Smooth muscle cell (in vitro differentiated cells): ENCODE data around the gene ZNF277. TPM values are rescaled to one million over a fixed set of nuclear protein-coding genes. Genes with fewer than 3 reads are reported as not detected.

ENCODE experiments used
- DNase-seq: peaks from one replicate; lab custom pipeline; 2025; ENCODE audit not compliant: unreplicated experiment; lab: John Stamatoyannopoulos, UW
- H2AFZ ChIP-seq: fragments of 200-600 bp; sonication (generic); 2 replicates; pipeline ENCODE4 v1.6.0; 2016; ENCODE audit warnings: antibody characterized with exemption, low read depth, mild to moderate bottlenecking
- H3F3A ChIP-seq: fragments of 200-600 bp; sonication (generic); 2 replicates; pipeline ENCODE4 v1.6.0; 2017; ENCODE audit warnings: antibody characterized with exemption, low read depth
- H3K27ac ChIP-seq: fragments of 200-600 bp; sonication (generic); 2 replicates; pipeline ENCODE4 v1.5.1; 2016; ENCODE audit warnings: low read depth, mild to moderate bottlenecking
- H3K27me3 ChIP-seq: fragments of 200-600 bp; sonication (generic); 2 replicates; pipeline ENCODE4 v1.6.1; 2016; ENCODE audit warnings: low read depth, mild to moderate bottlenecking
- H3K36me3 ChIP-seq: fragments of 200-600 bp; sonication (generic); 2 replicates; pipeline ENCODE4 v1.5.1; 2016; ENCODE audit warnings: low read depth
- H3K4me1 ChIP-seq: fragments of 200-600 bp; sonication (generic); 2 replicates; pipeline ENCODE4 v1.5.1; 2016; ENCODE audit warnings: low read depth
- H3K4me2 ChIP-seq: fragments of 200-600 bp; sonication (generic); 2 replicates; pipeline ENCODE4 v1.6.0; 2016; ENCODE audit warnings: mild to moderate bottlenecking
- H3K4me3 ChIP-seq: fragments of 200-600 bp; sonication (generic); 2 replicates; pipeline ENCODE4 v1.5.1; 2016; ENCODE audit warnings: mild to moderate bottlenecking
- H3K79me2 ChIP-seq: fragments of 200-600 bp; sonication (generic); 2 replicates; pipeline ENCODE4 v1.6.0; 2016; ENCODE audit warnings: low read depth, mild to moderate bottlenecking
- H3K9ac ChIP-seq: fragments of 200-600 bp; sonication (generic); 2 replicates; pipeline ENCODE4 v1.6.0; 2016; ENCODE audit warnings: low read depth
- H3K9me3 ChIP-seq: fragments of 200-600 bp; sonication (generic); replicated peaks from 2 replicates; pipeline ENCODE4 v1.5.1; 2016; ENCODE audit warnings: low read depth
- H4K20me1 ChIP-seq: fragments of 200-600 bp; sonication (generic); 2 replicates; pipeline ENCODE4 v1.6.0; 2016; ENCODE audit warnings: low read depth
- WGBS: methylation state at CpG from one replicate; pipeline ENCODE4 v1.1.7; 2016; ENCODE audit warnings: low lambda C conversion rate; 5-methylcytosine and 5-hydroxymethylcytosine counted together
- polyA plus RNA-seq: library from polyadenylated mRNA; unstranded; fragments of >200 nt; fragmentation: Nextera tagmentation; extraction: Ambion mirVana; gene quantifications from 2 replicates; pipeline ENCODE4 v1.2.1, GENCODE V29; 2016
- total RNA-seq: library from RNA; depleted of rRNA; stranded (reverse); fragments of >200 nt; gene quantifications from 2 replicates; pipeline ENCODE4 v1.2.3, GENCODE V29; 2014
- TF ChIP-seq, protein P1 (sequence below): fragments of 200-600 bp; sonication (generic); IDR thresholded peaks from 2 replicates; pipeline ENCODE4 v1.5.1; 2017; ENCODE audit warnings: borderline replicate concordance, mild to moderate bottlenecking, antibody characterized with exemption; ENCODE audit not compliant: insufficient read depth, poor library complexity, severe bottlenecking

The ZNF277 gene
- total and polyA plus RNA-seq, 2 experiments from 2014 or later: 8.4 to 28.0 TPM

DNA sequence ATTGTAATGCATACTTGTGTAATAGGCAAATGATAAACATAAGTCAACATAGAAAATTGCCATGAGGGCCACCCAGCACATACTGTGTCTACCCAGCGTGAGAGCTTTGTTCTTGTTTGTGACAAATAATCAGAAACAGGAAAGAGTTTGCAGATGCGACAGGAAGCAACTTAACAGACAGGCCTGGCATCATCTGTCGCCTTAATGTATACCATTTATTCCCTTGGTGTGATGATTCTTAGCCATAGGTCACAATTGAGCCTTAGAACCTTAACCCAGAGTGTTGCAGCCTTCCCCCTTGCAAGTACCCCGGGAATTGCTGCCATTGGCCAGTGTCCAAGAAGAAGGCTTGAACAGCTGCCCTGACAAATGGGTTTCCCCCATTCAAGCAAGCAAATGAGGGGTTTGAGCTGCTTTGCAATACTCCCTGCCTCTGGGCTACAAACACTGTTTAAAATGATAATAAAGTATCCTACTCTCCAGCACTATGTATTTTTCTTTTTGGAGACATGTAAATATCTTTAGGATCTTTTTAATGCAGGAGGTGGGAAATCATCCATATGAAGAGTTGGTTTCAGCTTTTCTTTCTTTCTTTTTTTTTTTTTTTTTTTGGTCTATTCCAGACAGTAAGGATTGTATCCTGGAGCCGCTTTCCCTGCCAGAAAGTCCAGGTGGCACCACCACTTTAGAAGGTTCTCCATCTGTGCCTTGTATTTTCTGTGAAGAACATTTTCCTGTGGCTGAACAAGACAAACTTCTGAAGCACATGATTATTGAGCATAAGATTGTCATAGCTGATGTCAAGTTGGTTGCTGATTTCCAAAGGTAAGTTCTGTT, 80.0 kb downstream of the ZNF277 start:
- Histone ChIP-seq H2AFZ (no peak overlapping the region), H4K20me1 (peaks cover 9% of the 10 kb centered on the region), H3K79me2 (no peaks in the 10 kb centered on the region), H3K27me3 (no peaks in the 10 kb centered on the region), H3K9ac (no peak overlapping the region), H3K4me1 (no peaks in the 10 kb centered on the region), H3K27ac (no peak overlapping the region), H3K4me3 (no peak overlapping the region), H3F3A (no peaks in the 10 kb centered on the region), H3K9me3 (no peaks in the 10 kb centered on the region), H3K36me3 (no peaks in the 10 kb centered on the region), H3K4me2 (no peak overlapping the region)
- WGBS: 83% methylated on average over 5 of the region's 5 CpGs
- no peak for DNase-seq
- TF ChIP-seq, protein P1, sequence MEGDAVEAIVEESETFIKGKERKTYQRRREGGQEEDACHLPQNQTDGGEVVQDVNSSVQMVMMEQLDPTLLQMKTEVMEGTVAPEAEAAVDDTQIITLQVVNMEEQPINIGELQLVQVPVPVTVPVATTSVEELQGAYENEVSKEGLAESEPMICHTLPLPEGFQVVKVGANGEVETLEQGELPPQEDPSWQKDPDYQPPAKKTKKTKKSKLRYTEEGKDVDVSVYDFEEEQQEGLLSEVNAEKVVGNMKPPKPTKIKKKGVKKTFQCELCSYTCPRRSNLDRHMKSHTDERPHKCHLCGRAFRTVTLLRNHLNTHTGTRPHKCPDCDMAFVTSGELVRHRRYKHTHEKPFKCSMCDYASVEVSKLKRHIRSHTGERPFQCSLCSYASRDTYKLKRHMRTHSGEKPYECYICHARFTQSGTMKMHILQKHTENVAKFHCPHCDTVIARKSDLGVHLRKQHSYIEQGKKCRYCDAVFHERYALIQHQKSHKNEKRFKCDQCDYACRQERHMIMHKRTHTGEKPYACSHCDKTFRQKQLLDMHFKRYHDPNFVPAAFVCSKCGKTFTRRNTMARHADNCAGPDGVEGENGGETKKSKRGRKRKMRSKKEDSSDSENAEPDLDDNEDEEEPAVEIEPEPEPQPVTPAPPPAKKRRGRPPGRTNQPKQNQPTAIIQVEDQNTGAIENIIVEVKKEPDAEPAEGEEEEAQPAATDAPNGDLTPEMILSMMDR: no peak

DNA sequence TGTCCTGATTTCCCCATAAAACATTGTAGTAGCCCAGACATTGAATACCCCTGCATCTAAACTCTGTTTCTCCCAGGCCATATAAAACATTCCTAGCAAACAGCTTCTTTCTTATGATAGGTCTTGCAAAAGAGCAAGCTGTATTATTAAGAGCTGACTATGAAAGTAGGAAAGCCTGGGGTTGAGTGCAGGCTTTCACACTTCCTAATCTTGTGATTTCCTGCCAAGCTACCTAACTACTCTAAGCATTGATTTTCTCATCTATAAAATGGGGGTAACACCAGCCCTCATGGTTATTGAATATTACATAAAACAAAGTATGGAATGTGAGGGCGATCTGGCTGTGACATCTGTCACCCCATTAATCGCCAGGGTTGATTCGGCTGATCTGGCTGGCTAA, 81.8 kb downstream of the ZNF277 start:
- TF ChIP-seq, protein P1: no peak
- no peaks in the 10 kb centered on the region for H3K36me3 ChIP-seq
- H2AFZ ChIP-seq: no peak overlapping the region
- H3K9ac ChIP-seq: no peak overlapping the region
- no peaks in the 10 kb centered on the region for H3F3A ChIP-seq
- no peaks in the 10 kb centered on the region for H3K4me1 ChIP-seq
- no peak overlapping the region for H3K4me3 ChIP-seq
- no peaks in the 10 kb centered on the region for H3K9me3 ChIP-seq
- H4K20me1 ChIP-seq: no peaks in the 10 kb centered on the region
- no peak overlapping the region for H3K4me2 ChIP-seq
- no peaks in the 10 kb centered on the region for H3K27me3 ChIP-seq
- H3K79me2 ChIP-seq: no peaks in the 10 kb centered on the region
- H3K27ac ChIP-seq: no peak overlapping the region
- WGBS: 98% methylated on average over 3 of the region's 3 CpGs
- no peak for DNase-seq

DNA sequence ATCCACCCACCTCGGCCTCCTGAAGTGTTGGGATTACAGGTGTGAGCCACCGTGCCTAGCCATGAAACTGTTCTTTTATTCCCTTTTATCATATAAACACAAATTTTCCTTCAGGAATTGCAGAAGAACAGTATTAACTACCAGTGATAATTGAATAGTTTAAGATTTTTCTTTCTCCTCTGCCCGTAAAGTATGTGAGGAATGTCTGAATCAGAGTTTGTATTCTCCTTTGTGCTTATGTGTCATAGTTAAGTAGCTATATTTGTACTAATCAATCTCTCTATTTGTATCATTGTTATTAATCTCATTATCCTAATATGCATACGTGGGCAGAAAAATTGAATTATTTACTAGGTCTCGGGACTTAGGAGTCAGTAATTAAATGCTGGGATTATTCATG, 83.6 kb downstream of the ZNF277 start:
- Histone ChIP-seq H3K27ac (no peak overlapping the region), H2AFZ (no peak overlapping the region), H3K4me3 (no peak overlapping the region), H3K27me3 (no peaks in the 10 kb centered on the region), H3K4me2 (no peak overlapping the region), H3K4me1 (no peaks in the 10 kb centered on the region), H4K20me1 (no peaks in the 10 kb centered on the region), H3F3A (no peaks in the 10 kb centered on the region), H3K36me3 (no peaks in the 10 kb centered on the region), H3K9me3 (no peaks in the 10 kb centered on the region), H3K79me2 (no peaks in the 10 kb centered on the region), H3K9ac (no peak overlapping the region)
- DNase-seq: no peak
- TF ChIP-seq, protein P1: no peak
- 82% methylated on average over 5 of the region's 5 CpGs for WGBS

DNA sequence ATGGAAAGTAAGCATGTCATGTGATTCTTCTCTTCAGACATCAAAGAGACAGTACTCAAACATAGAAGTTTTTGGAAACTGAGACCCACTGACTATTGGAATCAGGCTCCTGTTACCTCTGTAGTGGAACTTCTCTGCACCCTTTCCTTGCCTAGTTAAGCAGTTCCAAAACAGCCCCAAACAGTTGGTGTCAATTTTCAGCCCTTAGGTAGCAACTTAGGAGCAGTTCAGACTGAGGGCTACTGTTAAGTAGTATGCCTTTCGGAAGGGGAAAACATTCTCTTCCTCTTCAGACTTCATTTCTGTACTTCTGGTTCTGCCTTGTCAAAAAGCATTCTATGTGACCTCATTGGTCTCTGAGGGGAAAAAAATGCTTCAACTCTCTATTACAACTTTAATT, 85.7 kb downstream of the ZNF277 start:
- WGBS: 96% methylated on average over 1 of the region's 1 CpG
- Histone ChIP-seq H3K36me3 (no peaks in the 10 kb centered on the region), H3K4me3 (no peak overlapping the region), H3K27ac (no peak overlapping the region), H4K20me1 (no peaks in the 10 kb centered on the region), H3F3A (no peaks in the 10 kb centered on the region), H3K9me3 (no peaks in the 10 kb centered on the region), H3K4me1 (no peaks in the 10 kb centered on the region), H3K4me2 (no peak overlapping the region), H3K27me3 (no peaks in the 10 kb centered on the region), H3K79me2 (no peaks in the 10 kb centered on the region), H2AFZ (no peak overlapping the region), H3K9ac (no peak overlapping the region)
- DNase-seq: no peak
- TF ChIP-seq, protein P1: no peak
